ENCODE results near the gene DLEC1.

DNA sequence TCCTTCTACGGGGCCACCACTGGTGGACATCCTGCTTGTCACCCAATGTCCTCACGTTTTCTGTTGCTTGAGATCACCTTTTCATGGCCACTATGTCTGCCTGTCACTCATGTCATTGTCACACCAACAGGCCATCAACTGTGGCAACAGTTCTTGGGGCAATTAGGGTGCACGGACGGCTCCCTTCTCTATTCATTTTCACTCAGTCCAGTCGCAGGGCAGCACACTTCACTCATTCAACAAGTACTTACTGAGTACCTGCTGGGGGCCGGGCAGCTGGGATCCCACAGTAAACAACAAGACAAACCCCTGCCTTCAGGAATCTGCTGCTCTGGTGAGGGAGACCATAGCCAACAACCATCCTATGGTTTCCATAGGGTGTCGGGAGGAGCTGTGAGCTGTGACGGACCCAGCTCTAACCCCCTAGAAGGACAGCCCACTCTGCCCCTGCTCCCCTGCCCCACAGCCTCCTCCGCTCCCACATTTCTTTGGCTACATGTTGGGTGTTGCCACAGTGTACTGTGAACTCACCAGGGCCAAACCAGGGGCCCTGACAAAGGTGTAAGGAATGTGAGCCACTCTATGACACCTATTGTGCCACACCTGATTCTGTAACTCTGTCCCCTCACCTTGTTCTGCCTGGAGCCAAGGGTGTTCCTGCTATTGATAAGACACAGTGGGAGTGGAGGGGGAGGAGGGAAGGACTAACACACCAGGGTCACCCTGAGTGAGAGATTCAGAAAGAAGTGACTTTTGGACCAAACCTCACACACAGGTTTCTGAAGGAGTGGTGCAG lies 46.5 kb upstream of the DLEC1 start:
- TF ChIP-seq TAF1 (IDR thresholded peaks at IDR 0.05; ENCODE audit: borderline replicate concordance, insufficient read depth, low read length): no peak
- TF ChIP-seq, protein P1, sequence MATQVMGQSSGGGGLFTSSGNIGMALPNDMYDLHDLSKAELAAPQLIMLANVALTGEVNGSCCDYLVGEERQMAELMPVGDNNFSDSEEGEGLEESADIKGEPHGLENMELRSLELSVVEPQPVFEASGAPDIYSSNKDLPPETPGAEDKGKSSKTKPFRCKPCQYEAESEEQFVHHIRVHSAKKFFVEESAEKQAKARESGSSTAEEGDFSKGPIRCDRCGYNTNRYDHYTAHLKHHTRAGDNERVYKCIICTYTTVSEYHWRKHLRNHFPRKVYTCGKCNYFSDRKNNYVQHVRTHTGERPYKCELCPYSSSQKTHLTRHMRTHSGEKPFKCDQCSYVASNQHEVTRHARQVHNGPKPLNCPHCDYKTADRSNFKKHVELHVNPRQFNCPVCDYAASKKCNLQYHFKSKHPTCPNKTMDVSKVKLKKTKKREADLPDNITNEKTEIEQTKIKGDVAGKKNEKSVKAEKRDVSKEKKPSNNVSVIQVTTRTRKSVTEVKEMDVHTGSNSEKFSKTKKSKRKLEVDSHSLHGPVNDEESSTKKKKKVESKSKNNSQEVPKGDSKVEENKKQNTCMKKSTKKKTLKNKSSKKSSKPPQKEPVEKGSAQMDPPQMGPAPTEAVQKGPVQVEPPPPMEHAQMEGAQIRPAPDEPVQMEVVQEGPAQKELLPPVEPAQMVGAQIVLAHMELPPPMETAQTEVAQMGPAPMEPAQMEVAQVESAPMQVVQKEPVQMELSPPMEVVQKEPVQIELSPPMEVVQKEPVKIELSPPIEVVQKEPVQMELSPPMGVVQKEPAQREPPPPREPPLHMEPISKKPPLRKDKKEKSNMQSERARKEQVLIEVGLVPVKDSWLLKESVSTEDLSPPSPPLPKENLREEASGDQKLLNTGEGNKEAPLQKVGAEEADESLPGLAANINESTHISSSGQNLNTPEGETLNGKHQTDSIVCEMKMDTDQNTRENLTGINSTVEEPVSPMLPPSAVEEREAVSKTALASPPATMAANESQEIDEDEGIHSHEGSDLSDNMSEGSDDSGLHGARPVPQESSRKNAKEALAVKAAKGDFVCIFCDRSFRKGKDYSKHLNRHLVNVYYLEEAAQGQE (IDR thresholded peaks at IDR 0.05; ENCODE audit: insufficient read depth in 1 of 2, low read depth in 2 of 2, low read length in 2 of 2): no peak
- no peak for TF ChIP-seq SIN3A (IDR thresholded peaks at IDR 0.05; ENCODE audit: borderline replicate concordance, insufficient read depth, low read length)
- TF ChIP-seq POLR2AphosphoS5 (IDR thresholded peaks at IDR 0.05; ENCODE audit: low read depth, low read length): no peak
- no peak for TF ChIP-seq FOXP2 (optimal IDR thresholded peaks at IDR 0.05; ENCODE audit: borderline replicate concordance, extremely low read depth, extremely low read length, insufficient read depth)

Data from PFSK-1 (cell line).